ENCODE measurements around the gene FOXN3.

The FOXN3 gene

GRCh38 chr14:89256951-89257350, 160.1 kb downstream of the FOXN3 start:
- no peak for DNase-seq (ENCODE audit: extremely low spot score)
- TF ChIP-seq CTCF (IDR thresholded peaks at IDR 0.05; ENCODE audit: control extremely low read depth, extremely low read depth, low read depth, missing control alignments): no peak
- ChIA-PET CTCF (no interaction called here), POLR2A (no interaction called here)

DNA sequence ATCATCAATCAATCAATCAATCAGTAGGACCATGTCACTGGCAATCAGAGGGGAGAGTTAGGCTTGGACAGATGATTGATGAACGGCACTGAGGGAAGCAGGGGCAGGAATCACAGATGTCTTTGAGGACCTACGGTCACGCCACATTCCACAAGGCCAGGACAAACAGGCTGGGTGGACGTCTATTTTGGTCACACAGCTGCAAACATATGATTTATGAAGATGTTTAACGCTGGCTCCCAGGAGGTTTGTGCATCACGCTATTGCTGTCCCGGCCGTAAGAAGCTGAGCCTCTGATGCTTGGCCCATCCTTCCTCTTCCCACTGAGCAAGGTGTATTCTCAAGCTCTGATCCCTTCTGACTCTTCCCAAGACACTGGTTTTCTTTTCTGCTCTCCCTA, 160.8 kb downstream of the FOXN3 start:
- CTCF ChIA-PET: no interaction called here
- POLR2A ChIA-PET: no interaction called here
- no peak for TF ChIP-seq CTCF (IDR thresholded peaks at IDR 0.05; ENCODE audit: control extremely low read depth, extremely low read depth, low read depth, missing control alignments)
- DNase-seq (ENCODE audit: extremely low spot score): no peak

DNA sequence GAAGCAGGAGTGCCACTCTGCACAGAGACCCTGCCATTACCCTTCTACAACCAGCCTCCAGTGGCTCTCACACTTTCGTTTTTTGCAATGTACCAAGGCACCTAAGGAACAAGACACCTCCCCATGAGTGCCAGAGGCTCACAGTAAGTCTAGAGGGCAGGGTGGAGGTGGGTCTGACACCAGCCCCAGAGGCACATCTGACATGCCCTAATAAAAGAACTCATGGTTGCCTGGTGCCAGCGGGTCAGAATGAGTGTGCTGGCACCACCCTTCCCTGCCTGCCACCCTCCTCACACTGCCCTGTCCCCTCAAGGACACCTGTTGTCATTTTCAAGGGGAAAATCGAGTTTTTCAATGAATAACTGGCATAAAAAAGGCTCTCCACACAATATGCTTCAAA, 161.2 kb downstream of the FOXN3 start:
- POLR2A ChIA-PET: no interaction called here
- no peak for DNase-seq (ENCODE audit: extremely low spot score)
- TF ChIP-seq CTCF (IDR thresholded peaks at IDR 0.05; ENCODE audit: control extremely low read depth, extremely low read depth, low read depth, missing control alignments): no peak
- CTCF ChIA-PET: no interaction called here

GRCh38 chr14:89255012-89255411, 162.0 kb downstream of the FOXN3 start:
- TF ChIP-seq CTCF (IDR thresholded peaks at IDR 0.05; ENCODE audit: control extremely low read depth, extremely low read depth, low read depth, missing control alignments): no peak
- POLR2A ChIA-PET: no interaction called here
- CTCF ChIA-PET: interaction anchor here (1.1 kb wide), 1 partner anchor 19 kb away, joined by 3 read pairs; no protein-coding TSS in a partner anchor
- DNase-seq (ENCODE audit: extremely low spot score): no peak

DNA sequence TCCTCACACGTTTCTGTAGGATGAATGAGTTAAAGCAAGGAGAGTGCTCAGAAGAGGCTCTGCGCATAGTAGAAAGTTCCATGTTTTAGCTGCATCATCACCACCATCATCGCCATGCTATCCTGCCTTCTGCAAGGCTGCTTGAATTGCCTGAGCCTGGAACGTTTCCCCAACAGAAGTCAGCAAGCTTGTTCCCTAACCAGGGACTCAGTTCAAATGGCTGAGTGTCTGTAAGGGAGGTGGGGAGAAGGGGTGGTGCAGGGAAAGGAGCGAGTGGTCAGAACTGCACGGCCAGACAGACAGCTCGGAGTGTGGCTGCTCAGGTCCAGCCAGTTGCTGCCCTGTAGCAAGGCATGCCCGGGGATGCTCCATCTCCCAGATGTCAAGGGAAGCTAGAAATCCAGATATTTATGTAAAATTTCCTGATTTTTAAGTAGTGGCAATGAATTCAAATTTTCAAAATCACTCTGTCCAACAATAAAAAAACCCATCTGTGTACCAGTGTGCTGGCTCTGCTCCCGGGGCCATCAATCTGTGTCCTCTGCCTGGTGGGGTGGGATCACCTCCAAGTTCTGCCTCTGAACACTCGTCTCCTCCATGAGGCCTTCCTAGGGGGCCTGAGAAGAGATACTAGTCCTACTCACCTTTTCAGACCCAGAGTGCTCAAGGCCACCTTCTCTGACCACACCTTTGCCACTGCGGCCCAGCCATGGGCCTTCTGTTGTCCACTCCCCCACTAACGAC, 162.7 kb downstream of the FOXN3 start:
- ChIA-PET POLR2A (no interaction called here), CTCF (interaction anchor here (1.1 kb wide), 1 partner anchor 18 kb away, joined by 3 read pairs; no protein-coding TSS in a partner anchor)
- no peak for DNase-seq (ENCODE audit: extremely low spot score)
- TF ChIP-seq CTCF (IDR thresholded peaks at IDR 0.05; ENCODE audit: control extremely low read depth, extremely low read depth, low read depth, missing control alignments): no peak

DNA sequence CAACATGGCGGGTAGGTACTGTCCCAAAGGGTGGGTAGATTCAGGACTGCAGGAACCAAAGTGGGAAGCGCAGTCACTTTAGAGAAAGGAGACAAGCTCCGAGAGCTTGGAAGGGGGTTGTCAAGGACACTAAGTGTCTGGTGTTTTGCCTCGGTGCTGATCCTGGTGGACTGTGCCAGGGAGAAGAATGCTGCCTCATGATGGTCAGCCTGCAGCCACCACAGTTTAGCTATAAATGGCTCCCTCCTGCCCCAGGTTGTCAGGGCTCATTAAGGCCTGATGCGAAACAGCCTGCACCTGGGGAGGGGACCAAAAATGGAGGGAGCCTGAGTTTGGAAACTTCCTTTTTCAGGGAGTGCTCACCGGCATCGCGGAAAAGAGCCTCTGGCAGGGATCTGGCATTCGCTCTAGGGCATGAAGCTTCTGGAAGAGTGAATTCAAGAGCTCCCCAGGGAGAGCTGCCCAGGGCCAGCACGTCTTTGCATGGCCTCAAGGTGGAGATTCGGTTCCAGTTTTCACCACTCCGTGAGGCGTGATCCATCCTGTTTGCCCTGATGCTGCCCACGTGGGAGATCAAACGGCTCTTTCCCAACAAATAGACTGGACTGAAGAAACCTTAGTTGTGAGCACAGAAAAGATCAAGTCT, 164.0 kb downstream of the FOXN3 start:
- POLR2A ChIA-PET: no interaction called here
- TF ChIP-seq CTCF (IDR thresholded peaks at IDR 0.05; ENCODE audit: control extremely low read depth, extremely low read depth, low read depth, missing control alignments): no peak
- no peak for DNase-seq (ENCODE audit: extremely low spot score)
- CTCF ChIA-PET: no interaction called here
